Measurements from ENCODE around the gene ACOXL.

ACOXL gene

GRCh38 chr2:110873597-110874452 lies 141.5 kb downstream of the ACOXL start:
- FAIRE-seq: peak; percentile 21
- no peak for DNase-seq (ENCODE audit: insufficient read length)
- TF ChIP-seq POLR2AphosphoS5 (IDR thresholded peaks at IDR 0.05; ENCODE audit: low read depth, low read length) (no peak), POLR2A (IDR thresholded peaks at IDR 0.05; ENCODE audit: low read depth, low read length) (no peak), TAF1 (IDR thresholded peaks at IDR 0.05; ENCODE audit: borderline replicate concordance, low read depth, low read length) (no peak)

- FAIRE-seq (peak; percentile 83), DNase-seq (ENCODE audit: insufficient read length) (no peak)
- TF ChIP-seq POLR2A (IDR thresholded peaks at IDR 0.05; ENCODE audit: low read depth, low read length): no peak
- TF ChIP-seq TAF1 (IDR thresholded peaks at IDR 0.05; ENCODE audit: borderline replicate concordance, low read depth, low read length): no peak
- no peak for TF ChIP-seq POLR2AphosphoS5 (IDR thresholded peaks at IDR 0.05; ENCODE audit: low read depth, low read length)
Measured at GRCh38 chr2:110874453-110875383, 142.3 kb downstream of the ACOXL start.

GRCh38 chr2:110875384-110875725 lies 143.0 kb downstream of the ACOXL start:
- no peak for TF ChIP-seq TAF1 (IDR thresholded peaks at IDR 0.05; ENCODE audit: borderline replicate concordance, low read depth, low read length)
- TF ChIP-seq POLR2AphosphoS5 (IDR thresholded peaks at IDR 0.05; ENCODE audit: low read depth, low read length): no peak
- TF ChIP-seq POLR2A (IDR thresholded peaks at IDR 0.05; ENCODE audit: low read depth, low read length): no peak
- FAIRE-seq (no peak), DNase-seq (ENCODE audit: insufficient read length) (no peak)

- DNase-seq (ENCODE audit: insufficient read length): no peak
Measured at GRCh38 chr2:110876167-110876999, 144.0 kb downstream of the ACOXL start.

GRCh38 chr2:110877031-110877827 lies 144.9 kb downstream of the ACOXL start:
- FAIRE-seq (no peak), DNase-seq (ENCODE audit: insufficient read length) (no peak)
- TF ChIP-seq TAF1 (IDR thresholded peaks at IDR 0.05; ENCODE audit: borderline replicate concordance, low read depth, low read length): no peak
- no peak for TF ChIP-seq POLR2AphosphoS5 (IDR thresholded peaks at IDR 0.05; ENCODE audit: low read depth, low read length)
- no peak for TF ChIP-seq POLR2A (IDR thresholded peaks at IDR 0.05; ENCODE audit: low read depth, low read length)

More at GRCh38 chr2:110876167-110876999, 144.0 kb downstream of the ACOXL start:
- FAIRE-seq: no peak
- no peak for TF ChIP-seq TAF1 (IDR thresholded peaks at IDR 0.05; ENCODE audit: borderline replicate concordance, low read depth, low read length)
- TF ChIP-seq POLR2AphosphoS5 (IDR thresholded peaks at IDR 0.05; ENCODE audit: low read depth, low read length): no peak
- no peak for TF ChIP-seq POLR2A (IDR thresholded peaks at IDR 0.05; ENCODE audit: low read depth, low read length)

- FAIRE-seq: no peak
- TF ChIP-seq TAF1 (IDR thresholded peaks at IDR 0.05; ENCODE audit: borderline replicate concordance, low read depth, low read length) (no peak), POLR2A (IDR thresholded peaks at IDR 0.05; ENCODE audit: low read depth, low read length) (no peak), POLR2AphosphoS5 (IDR thresholded peaks at IDR 0.05; ENCODE audit: low read depth, low read length) (no peak)
- DNase-seq (ENCODE audit: insufficient read length): no peak
Measured at GRCh38 chr2:110878150-110878549, 145.8 kb downstream of the ACOXL start.

- FAIRE-seq: no peak
- TF ChIP-seq POLR2AphosphoS5 (IDR thresholded peaks at IDR 0.05; ENCODE audit: low read depth, low read length) (no peak), POLR2A (IDR thresholded peaks at IDR 0.05; ENCODE audit: low read depth, low read length) (no peak)
Measured at GRCh38 chr2:110881908-110882307, 149.5 kb downstream of the ACOXL start.

GRCh38 chr2:110883406-110883805 lies 151.0 kb downstream of the ACOXL start:
- no peak for TF ChIP-seq TAF1 (IDR thresholded peaks at IDR 0.05; ENCODE audit: borderline replicate concordance, low read depth, low read length)
- no peak for TF ChIP-seq POLR2AphosphoS5 (IDR thresholded peaks at IDR 0.05; ENCODE audit: low read depth, low read length)
- no peak for TF ChIP-seq POLR2A (IDR thresholded peaks at IDR 0.05; ENCODE audit: low read depth, low read length)
- FAIRE-seq: no peak

More at GRCh38 chr2:110881908-110882307, 149.5 kb downstream of the ACOXL start:
- no peak for DNase-seq (ENCODE audit: insufficient read length)

GRCh38 chr2:110885256-110885655 lies 152.9 kb downstream of the ACOXL start:
- no peak for FAIRE-seq
- no peak for TF ChIP-seq TAF1 (IDR thresholded peaks at IDR 0.05; ENCODE audit: borderline replicate concordance, low read depth, low read length)
- TF ChIP-seq POLR2A (IDR thresholded peaks at IDR 0.05; ENCODE audit: low read depth, low read length): no peak
- no peak for TF ChIP-seq POLR2AphosphoS5 (IDR thresholded peaks at IDR 0.05; ENCODE audit: low read depth, low read length)
- DNase-seq (ENCODE audit: insufficient read length): no peak

More at GRCh38 chr2:110883406-110883805, 151.0 kb downstream of the ACOXL start:
- DNase-seq (ENCODE audit: insufficient read length): no peak
